ENCODE measurements around the gene FANCC.

DNA sequence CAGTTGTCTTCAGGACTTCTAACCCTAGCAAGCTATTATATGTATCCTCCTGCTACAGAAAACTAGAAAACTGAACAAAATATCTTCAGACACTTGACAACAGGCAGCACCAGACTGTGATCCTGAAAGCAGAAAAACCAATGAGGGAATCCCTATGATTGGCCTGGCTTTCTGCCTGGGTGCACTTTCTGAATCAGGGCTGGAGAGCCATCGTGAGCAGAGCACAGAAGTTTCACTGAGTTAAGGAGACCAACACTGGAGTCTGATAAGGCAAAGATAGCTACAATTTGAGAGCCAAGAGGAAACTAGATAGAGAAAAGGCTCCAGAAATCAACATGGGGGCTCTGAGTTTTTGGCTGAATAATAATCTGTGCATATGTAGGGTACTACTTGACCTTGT is 106.5 kb downstream of the FANCC start:
- TF ChIP-seq, protein P1, sequence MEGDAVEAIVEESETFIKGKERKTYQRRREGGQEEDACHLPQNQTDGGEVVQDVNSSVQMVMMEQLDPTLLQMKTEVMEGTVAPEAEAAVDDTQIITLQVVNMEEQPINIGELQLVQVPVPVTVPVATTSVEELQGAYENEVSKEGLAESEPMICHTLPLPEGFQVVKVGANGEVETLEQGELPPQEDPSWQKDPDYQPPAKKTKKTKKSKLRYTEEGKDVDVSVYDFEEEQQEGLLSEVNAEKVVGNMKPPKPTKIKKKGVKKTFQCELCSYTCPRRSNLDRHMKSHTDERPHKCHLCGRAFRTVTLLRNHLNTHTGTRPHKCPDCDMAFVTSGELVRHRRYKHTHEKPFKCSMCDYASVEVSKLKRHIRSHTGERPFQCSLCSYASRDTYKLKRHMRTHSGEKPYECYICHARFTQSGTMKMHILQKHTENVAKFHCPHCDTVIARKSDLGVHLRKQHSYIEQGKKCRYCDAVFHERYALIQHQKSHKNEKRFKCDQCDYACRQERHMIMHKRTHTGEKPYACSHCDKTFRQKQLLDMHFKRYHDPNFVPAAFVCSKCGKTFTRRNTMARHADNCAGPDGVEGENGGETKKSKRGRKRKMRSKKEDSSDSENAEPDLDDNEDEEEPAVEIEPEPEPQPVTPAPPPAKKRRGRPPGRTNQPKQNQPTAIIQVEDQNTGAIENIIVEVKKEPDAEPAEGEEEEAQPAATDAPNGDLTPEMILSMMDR (conservative IDR thresholded peaks at IDR 0.05; ENCODE audit: low read depth, low read length) = no peak
- no peak for TF ChIP-seq EZH2 (IDR thresholded peaks at IDR 0.05; ENCODE audit: borderline replicate concordance, low read depth, low read length, poor library complexity, severe bottlenecking)
